NCI-H526 treated with DMSO at 0.1 percent for 48 hours (cell line): Measurements from ENCODE around the gene FARSA.
A peak's percentile ranks its signal among the peaks of the same experiment; 100 is the strongest.
"Not testable (repeated sequence)": the region's sequence is repeated elsewhere in the genome, so short reads cannot be mapped to it uniquely, and the experiment has no call there.

Experiments used
- DNase-seq: peaks from one replicate; lab custom pipeline; 2025; lab: John Stamatoyannopoulos, UW

Gene FARSA

DNA sequence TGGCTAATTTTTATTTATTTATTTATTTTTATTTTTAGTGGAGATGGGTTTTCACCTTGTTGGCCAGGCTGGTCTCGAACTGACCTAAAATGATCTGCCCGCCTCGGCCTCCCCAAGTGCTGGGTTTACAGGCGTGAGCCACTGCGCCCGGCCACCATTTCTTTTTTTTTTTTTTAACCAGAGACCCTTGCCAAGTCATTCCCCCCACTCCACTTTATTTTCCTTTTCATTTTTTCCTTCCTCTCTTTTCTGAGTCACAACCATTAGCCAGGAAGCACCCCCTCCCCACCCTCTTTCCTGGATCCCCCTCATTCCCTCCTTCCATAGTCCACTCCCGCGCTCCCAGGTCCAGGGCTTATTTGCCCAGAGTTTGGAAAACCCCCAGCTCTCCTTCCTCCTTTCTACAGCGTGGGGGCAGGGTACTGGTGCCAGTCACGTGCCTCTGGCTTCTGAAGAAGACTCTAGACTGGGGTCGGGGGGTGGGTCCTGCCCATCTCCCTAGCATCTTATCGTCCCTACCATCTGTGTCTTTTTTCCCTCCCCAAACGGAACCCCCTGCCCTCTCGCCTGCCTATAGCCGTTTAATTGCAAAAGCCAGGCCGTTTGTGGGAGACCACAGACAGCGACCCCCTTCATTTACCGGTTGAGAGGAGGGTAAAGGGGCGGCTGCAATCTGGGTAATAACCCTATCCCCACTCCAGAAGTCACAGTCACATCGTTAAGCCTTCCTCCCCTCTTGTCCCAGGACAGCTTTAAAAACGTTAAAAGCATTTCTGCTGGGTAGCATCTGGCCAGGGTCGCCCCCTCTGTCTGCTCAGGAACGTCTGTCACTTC, 3.8 kb upstream of the FARSA start:
- DNase-seq = no peak

GRCh38 chr19:12936582-12936981, 3.1 kb upstream of the FARSA start:
- DNase-seq = no peak

DNA sequence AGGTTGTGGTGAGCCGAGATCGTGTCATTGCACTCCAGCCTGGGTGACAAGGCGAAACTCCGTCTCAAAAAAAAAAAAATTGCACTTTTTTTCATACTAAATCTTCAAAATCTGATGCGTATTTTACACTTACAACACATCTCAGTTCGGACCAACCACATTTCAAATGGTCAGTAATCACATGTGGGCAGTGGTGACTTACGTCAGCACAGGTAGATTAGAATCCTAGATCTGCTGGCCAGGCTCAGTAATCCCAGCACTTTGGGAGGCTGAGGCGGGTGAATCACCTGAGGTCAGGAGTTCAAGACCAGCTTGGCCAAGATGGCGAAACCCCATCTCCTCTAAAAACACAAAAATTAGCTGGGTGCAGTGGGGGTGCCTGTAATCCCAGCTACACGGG, 1.6 kb upstream of the FARSA start:
- no peak for DNase-seq

DNA sequence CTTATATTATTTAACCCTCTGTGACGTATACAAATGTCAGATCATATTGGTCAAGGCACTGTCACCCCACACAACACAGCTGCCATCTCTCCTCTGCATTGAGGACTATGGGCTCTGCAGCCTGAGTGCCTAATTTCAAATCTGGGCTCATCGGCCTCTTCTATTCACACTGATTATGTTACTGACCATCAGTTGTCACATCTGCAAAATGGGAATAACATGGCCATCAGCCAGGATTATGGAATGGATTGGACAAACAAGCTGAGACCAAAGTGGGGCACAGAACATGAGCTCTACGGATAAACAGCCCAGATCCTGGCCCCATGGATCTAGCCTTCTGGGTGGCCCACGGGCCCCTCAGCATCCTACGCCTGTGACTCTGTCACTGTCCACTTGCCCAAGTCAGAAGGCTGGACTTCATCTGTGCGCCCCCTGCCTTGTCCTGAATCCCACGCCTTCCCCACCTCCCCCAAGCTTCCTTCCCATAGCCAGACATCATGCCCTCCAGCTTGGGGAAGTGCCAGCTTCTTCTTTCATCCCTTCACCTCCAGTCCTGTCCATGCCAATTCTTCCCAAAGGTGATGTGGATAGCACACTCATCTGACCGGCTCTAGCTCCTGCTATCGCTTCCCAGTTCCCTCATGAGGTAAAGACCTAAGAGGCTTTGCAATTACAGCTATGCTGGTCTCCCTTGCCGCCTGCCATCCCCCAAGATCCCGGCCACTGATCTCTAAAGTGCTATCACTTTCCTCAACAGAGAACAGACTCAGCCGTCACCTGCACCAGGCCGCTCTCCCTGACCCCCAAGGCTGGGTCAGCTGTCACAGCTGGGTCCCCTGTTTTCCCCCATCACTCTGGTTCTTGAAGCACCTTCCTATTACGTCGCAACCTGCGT, 872 bp downstream of the FARSA start:
- no peak for DNase-seq

DNA sequence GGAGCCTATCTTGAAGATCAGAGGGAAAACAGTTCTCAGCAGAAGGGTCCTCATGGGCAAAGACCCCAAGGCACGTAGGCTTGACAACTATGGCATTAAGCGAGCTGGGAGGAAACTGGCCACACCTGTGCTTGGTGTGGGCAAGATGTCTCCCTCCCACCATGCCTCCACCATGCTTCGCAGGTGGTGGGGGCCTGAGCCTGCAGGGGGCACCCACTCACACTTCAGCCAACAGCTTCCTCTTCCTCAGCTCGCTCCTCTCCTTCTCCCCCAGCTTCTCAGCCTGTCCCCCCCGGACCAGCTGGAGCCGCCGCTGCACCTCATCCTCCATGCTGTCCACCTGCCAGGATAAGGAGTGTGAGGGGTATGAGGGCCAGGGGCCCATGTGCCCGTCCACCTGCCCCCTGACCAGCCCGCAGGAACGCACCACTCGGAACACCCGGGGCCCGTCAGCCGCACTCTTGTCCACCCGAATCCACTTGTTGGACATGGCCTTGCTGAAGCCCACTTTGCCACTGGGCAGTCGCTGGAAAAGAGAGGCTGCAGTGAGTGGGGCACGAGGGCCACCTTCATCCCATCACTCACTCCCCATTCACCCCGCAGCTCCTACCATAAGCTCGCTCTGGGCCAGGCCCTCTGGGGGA, 3.4 kb downstream of the FARSA start:
- DNase-seq = no peak

- DNase-seq = no peak
Observed at GRCh38 chr19:12924621-12925310, 8.7 kb downstream of the FARSA start.

DNA sequence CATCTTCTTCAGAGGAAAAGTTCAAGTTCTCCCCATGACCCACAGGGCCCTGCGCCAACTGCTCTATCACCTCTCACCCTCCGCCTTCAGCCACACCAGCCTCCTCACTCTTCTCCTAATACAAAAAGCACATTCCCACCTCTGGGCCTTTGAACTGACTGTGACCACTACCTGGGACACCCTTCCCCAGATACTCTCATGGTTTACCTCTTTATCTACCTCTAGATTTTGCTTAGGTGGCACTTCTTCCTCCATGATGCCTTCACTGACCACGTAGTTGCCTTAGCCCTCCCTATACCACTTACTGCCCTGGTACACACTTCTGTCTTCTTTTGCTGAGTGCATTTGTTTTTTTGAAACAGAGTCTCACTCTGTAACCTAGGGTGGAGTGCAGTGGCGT, 10.6 kb downstream of the FARSA start:
- no peak for DNase-seq

- no peak for DNase-seq
Observed at GRCh38 chr19:12921047-12921446, 12.5 kb downstream of the FARSA start.

- DNase-seq = no peak
Observed at GRCh38 chr19:12918253-12918652, 15.3 kb downstream of the FARSA start.

DNA sequence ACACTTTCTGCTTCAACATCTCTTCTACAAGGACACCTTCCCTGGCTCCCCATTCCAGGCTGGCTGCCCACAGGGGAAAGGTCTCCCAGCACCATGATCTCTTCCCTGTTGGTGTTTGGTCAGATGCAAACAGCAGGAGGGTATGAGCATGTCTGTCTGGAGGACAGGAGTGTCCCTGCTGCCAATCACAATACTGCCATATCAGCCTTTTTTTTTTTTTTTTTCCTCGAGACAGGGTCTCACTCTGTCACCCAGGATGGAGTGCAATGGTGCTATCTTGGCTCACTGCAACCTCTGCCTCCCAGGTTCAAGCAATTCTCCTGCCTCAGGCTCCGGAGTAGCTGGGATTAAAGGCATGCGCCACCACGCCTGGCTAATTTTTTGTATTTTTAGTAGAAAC, 17.7 kb downstream of the FARSA start:
- not testable (repeated sequence) for DNase-seq

- no peak for DNase-seq
Observed at GRCh38 chr19:12913851-12914690, 19.4 kb downstream of the FARSA start.

DNA sequence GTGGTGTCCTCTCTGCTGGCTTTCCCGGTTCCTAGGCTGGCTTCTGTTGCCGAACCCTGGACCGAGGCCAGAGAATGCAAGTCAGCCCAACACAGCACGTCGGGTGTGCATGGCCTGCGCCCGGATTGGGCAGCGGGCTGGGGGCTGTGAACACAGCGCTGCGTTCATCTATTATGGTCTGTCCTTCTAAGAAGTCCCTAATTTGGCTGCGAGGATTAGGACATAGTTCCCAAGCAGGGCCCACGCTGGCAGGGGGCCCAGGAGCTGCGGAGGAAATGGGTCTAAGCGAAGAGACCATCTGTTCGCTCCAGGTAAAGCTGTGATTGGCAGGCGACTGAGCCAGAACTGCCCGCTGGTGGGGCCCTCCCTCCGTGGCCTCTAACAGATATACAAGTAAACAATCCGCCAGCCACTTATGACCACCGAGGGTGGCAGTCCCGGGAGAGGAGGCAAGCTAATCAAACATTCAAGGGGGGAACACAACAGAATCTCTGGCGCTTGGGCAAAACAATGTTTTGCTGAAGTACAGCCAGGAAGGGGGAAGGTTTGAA, 20.4 kb downstream of the FARSA start:
- peak; percentile 1 for DNase-seq

DNA sequence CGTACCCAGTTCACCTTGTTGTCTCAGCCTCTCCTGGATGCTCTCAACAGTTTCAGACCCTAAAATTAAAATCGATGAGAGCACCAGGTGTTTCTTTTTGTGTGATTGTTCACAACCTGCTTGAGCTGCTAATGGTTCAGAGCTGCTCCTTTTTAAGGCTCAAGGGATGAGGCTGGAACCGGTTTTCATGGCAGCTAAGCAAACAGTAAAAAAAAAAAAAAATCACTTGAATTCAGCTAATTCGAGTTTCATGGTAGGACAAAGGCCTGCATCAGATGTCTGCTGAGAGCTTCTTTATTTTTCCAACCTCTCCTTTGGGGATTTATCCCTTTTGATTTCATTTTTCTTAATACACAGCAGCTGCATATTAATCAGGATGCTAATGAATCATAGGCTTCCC, 20.9 kb downstream of the FARSA start:
- no peak for DNase-seq

DNA sequence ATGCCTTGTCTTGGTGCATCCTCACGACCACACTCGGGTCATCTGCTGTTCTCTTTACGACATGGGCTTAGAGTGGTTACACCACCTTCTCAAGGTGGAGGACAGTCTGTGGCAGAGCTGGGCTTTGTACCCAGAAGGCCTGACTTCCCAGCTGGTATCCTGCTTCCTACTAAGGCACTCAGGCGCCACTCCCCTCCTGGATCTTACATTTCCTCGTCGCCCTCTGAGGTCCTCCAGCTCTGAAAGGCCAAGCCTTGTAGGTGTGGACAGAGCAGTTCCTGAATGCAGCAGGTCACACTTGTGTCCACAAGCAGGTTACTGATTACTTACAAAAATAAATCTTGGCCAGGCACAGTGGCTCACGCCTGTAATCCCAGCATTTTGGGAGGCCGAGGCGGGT, 26.3 kb downstream of the FARSA start:
- no peak for DNase-seq

DNA sequence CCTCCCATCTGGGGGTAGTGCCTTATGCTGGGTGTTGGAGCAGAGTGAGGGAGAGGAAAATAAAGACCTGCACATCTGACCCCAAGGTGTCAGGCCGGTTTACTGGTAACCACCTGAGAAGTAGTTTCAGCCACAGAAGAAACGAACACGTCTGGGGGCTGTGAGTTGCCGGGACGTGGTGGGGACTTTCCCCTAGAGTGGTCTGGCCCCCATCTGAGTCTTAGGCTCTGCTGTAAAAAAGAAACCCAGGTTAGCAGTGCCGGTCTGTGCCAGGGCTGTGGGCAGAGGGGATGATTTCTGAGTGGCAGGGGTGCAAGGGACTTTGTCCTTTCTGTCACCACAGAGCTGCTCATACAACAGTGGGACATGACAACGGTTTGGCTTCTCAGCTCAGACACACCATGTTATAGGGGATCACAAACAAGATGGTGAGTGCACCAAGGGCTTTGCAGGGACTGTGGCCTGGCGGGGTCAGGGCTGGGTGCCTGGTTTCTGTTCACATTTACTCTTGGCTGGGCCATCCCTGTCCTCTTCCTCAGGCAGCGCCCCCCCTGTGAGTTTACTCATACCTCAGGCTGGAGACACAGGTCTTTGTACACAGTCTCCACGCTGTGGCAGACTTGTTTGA, 33.5 kb downstream of the FARSA start:
- DNase-seq = no peak

- DNase-seq = no peak
Observed at GRCh38 chr19:12896460-12896859, 37.1 kb downstream of the FARSA start.

GRCh38 chr19:12893582-12893981, 39.9 kb downstream of the FARSA start:
- no peak for DNase-seq

GRCh38 chr19:12891553-12892021, 41.9 kb downstream of the FARSA start:
- DNase-seq = no peak

GRCh38 chr19:12890787-12891552, 42.5 kb downstream of the FARSA start, which contains the start of gene GCDH:
GCDH (plus strand) TSS chr19:12891160; CDS start chr19:12891305, 145 bp downstream.
- DNase-seq = peak; percentile 97
